Activated CD4-positive, CD25-positive, alpha-beta regulatory T cell (primary cell): ENCODE results near the gene GBX2.

Experiments used
- DNase-seq, 4 experiments: peaks; one replicate each; lab custom pipeline; 2025; lab: John Stamatoyannopoulos, UW

The GBX2 gene

DNA sequence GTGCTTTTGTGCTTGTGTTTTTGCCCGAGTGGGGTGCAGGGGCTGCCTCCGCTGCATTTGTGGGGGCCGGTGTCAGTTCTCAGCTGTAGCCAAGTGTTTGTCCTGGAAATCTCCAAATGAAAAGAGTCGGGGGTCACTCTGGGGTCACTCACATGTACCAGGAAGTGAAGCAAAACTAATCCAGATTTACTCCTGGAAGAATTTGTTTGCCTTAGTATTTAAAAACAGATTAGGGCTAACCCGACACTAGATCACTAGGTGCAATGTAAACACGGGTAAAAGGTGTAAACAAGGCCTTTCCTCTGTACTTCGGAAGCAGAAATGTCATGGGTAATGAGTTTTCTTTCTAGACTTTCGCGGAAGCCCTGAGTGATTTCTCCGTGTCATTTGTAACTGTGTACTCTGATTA is 50.3 kb downstream of the GBX2 start:
- no peak for DNase-seq

DNA sequence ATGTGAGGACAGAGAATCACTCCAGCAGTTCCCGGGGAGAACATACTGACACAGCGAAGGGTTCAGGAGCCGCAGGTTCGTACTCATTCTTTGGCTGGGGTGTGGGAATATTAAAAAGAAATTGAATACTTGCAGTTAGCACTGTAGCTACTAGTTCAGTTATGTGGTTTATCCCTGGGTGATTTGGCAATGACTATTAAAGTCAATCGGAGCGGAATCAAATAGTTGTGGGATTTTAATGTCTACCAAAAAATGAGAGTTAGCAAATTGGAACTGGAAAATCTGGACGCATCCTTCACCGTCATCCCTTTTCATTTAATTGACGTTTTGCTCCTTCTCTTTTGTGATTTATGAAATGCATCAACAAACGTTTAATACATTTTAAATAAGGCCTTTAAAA is 50.8 kb downstream of the GBX2 start:
- no peak for DNase-seq
